HG03521 (cell line): Measurements from ENCODE around the gene KASH5.

Experiments used
- ATAC-seq: cut with Tn5 transposase; IDR thresholded peaks from one replicate; pipeline ENCODE4 v1.9.1; 2021; ENCODE audit warnings: mild to moderate bottlenecking, moderate library complexity; ENCODE audit not compliant: unreplicated experiment

The KASH5 gene

DNA sequence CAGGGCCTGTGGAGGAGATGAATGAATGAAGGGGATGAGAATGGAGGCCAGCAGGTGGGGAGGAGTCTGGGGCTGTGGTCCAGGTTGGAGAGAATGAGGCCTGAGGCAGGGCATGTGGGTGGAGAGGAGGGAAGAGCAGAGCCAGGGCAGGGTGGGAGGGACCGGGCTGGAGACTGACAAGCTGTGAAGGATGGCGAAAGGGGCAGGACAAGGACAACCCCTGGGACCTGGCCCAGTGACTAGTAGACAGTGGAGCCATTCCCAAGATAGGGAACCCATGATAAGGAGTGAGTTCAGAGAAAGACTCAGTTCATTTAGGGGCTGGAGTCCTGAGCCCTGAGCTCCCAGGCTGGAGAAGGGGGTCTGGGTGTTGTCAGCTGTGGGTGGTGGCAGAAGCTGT lies 32.2 kb downstream of the KASH5 start:
- no peak for ATAC-seq

DNA sequence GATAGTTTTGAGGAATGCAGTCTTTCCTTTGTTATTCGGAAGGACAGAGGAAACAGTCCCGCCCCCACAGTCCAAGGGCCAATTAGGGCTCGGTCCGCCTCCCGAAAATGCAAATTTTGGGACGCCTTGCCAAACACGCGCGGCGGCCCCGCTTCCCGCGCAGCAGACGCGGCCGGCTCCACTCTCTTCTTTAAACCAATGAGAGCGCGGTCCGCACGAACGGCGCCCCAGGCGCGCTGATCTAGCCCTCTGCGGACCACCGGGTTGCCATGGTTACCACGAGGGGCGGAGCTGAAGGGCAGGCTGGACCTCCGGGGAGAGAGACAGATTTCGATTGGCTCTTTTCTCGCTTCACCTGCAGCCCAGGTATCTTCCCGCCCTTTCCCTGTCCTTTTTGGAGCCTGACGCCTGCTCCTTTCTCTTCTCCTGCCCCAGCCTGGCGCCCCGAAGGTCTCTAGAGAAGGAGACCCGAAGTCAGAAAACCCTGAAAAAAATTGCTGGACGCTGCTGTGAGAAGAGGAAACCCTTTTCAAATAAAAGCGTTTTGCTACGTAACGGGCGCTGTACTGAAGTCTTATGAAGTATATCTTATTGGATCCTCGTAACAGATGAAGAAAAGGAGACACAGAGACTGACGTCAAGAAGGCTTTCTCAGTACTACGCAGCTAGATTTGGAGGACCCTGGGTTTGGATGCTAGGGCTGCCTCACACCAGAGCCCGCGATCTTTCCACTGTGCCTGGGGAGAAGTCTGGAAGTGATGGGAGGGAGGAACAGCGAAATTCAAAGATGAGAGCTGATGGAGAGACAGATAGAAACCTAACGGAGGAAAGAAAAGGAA lies 33.2 kb downstream of the KASH5 start:
- no peak for ATAC-seq

DNA sequence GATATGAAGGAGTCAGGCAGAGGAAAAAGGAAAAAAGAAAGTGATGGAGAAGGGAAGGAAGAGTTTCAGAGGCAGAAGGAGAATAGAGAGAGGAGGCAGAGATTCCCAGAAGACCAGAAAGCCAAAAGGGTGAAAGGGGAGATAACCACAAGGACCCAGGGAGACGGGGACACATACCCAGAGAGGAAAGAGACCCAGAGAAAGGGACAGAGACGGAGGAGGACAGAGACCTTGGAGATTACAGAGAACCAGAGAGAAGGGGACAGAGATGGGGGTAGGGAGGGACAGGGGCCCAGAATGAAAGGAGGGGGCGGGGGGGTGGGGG lies 33.8 kb downstream of the KASH5 start:
- no peak for ATAC-seq

DNA sequence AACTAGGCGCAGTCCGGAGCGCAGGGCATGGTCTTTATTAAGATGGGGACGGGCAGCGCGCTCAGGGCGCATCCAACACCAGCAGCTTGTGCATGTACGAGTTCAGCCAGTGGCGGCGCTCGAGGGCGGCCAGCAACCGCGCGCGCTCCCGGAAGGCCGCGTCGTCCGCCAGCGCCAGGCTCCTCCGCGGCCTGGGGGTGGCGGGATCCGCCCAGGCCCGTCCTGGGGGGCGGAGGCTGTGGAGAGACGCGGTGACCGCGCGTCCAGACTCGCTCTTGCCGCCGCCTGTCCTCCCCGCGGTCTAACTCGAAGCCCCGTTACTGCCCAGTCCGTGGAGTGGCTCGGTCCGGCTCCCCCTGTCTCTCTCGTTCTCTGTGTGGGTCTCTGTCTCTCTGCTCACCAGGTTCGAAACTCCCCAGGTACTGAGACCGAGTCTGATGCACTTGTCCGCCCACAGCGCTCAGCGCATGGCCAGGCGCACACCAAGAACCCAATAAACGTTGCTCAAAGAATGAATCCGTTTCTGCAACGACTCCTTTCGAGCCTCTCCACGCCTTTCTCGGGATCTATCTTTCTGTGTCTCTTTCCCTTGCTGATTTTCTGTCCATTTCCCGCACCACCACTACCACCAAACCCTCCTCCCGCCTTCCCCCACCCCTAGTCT lies 34.5 kb downstream of the KASH5 start:
- no peak for ATAC-seq

DNA sequence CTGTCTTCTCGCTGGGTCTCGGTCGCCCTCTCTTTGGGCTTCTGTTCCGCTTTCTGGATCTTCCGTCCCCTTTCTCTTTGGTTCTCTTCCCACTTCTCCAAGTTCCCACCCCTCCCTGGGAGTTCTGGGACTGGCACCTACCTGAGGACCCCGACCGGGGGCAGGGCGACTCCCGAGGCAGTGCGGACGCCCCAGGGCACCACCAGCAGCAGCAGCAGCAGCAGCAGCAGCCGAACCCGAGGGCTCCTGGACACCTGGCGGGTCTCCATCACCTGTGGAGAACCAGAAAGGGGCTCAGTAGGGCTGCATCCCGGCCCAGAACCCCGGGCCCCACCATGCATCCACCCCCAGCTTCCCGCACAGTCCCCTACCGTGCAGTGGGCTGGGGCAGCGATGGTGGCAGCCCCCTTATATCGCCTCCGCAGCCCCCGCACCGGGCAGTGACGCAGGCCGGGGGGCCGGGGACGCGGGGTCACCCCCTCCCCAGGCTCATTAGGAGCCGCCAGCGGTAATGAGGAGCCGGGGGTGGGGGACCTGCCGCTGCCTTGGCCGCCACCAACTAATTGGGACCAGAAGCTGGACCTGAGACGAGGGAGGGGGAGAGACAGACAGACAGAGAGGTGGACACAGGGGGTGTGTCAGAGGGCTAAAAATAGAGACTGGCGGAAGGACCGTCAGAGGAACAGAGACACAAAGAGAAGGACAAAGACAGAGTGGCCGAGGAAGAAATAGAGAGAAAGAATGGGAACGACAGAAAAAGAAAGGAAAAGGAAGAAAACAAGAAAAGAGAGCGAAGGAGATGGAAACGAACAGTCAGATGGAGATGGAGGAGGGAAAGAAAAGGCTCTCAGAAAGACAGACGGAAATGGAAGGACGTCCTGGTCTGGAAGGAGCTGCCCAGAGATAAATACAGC lies 35.3 kb downstream of the KASH5 start, which contains the start of gene PTH2:
Gene PTH2 (minus strand): TSS at position 371 of the 914 bp plus-strand sequence. CDS start 102 bp downstream, at position 269.
- ATAC-seq: no peak

DNA sequence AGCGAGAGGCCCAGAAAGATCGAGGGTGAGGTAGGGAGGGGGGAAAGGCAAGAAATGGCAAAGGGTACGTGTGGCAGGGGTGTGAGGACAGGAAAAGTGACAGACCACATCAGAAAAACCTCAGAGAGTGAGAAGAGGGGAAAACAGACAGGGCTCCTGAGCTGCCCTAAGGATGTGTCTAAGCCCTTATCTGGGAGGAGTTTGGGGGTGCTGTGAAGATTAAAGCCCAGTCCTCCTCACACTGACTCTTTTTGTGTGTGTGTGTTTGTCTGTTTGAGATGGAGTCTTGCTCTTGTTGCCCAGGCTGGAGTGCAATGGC lies 35.9 kb downstream of the KASH5 start:
- no peak for ATAC-seq

DNA sequence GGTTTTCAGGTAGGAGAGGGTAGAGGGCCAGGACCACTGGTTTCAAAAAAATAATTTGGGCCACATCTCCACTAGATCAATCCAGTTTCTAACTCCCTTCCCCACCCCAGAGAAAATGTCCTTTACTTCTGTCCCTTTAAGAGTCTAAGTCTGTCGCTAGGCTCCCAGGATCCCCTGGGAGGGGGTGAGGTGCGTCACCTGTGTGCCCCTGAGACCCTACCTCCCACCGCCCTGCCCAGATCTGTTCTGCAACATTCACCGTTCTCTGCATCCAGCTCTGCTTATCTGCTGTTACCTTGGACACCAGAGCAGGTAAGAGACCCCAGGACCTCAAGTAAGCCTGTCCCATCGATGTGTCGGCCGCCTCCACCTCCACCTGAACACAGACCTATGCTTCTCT lies 37.1 kb downstream of the KASH5 start, which contains the start of gene GFY:
Gene GFY (plus strand): TSS at position 211 of the 400 bp plus-strand sequence. CDS start 1,043 bp downstream, outside the sequence.
- no peak for ATAC-seq

DNA sequence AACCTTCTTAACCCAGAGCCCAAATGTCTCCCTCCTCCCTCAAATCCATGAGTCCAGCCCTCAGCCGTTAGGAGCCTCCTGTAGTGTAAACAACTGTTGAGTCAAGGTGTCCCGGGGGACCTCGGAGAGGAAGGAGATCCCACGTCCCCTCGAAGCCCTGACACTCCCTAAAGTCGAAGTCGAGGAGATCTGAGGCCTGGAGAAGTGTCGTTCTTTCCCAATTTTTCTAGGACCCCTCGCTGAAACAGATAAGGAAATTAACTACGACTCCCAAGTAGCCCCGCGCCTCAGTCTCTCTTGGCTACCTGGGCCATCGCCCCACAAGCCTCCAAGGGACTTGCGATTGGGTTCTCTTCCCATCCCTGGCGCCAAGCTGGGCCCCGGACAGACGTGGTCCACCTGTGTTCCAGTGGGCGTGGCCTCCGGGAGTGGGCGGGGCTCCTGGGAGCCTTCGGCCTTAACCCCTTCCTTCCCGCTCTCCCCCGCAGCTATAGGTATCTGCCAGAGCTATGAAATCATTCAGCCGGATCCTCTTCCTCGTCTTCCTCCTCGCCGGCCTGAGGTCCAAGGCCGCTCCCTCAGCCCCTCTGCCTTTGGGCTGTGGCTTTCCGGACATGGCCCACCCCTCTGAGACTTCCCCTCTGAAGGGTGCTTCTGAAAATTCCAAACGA lies 38.0 kb downstream of the KASH5 start:
- no peak for ATAC-seq

DNA sequence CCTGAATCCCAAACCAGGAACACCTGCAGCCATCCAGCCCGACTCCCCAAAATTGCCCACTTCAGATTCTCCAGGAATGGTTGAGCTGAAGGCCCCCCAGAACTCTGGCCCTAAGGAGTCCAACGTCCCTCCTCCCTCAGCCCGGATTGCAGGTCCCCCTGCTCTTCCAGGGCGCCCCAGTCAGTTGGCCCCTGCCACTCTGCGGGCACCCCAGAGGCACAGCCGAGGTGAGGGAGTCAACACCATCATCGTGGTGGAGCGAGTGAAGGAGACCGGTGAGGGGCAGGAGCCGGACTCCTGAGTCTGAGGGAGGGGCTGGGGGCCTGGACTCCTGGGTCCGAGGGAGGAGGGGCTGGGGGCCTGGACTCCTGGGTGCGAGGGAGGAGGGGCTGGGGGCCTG lies 39.3 kb downstream of the KASH5 start:
- no peak for ATAC-seq

DNA sequence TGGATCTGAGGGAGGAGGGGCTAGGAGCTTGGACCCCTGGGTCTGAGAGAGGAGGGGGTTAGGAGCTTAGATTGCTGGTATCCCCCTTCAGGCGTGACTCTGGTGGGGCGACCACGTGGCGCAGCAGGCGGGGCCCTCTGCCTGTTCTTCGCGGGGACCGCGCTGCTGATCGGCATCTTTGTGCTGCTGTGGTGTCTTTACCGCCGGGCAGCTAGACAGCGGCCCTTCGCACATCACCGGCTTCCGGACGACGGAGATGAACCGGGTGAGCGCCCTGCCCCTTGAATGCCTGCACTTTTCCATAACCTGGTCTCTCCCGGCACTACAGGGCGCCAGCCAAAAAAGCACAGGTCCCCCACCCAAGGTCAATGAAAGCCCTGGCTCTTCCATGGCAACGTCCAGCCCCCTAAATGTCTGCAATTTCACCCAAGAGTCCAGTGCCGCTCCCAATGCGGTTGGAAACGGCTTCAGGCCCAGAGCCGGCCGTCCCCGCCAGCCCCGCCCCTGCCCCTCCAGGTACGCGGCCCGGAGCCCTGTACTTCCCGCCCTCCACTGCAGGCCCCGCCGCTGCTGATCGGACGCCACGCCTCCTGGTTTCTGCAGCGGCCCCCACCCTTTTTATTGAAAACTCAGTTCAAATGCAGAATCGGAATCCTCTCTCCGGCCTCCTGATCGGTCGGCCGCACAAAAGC lies 40.0 kb downstream of the KASH5 start:
- ATAC-seq: no peak

DNA sequence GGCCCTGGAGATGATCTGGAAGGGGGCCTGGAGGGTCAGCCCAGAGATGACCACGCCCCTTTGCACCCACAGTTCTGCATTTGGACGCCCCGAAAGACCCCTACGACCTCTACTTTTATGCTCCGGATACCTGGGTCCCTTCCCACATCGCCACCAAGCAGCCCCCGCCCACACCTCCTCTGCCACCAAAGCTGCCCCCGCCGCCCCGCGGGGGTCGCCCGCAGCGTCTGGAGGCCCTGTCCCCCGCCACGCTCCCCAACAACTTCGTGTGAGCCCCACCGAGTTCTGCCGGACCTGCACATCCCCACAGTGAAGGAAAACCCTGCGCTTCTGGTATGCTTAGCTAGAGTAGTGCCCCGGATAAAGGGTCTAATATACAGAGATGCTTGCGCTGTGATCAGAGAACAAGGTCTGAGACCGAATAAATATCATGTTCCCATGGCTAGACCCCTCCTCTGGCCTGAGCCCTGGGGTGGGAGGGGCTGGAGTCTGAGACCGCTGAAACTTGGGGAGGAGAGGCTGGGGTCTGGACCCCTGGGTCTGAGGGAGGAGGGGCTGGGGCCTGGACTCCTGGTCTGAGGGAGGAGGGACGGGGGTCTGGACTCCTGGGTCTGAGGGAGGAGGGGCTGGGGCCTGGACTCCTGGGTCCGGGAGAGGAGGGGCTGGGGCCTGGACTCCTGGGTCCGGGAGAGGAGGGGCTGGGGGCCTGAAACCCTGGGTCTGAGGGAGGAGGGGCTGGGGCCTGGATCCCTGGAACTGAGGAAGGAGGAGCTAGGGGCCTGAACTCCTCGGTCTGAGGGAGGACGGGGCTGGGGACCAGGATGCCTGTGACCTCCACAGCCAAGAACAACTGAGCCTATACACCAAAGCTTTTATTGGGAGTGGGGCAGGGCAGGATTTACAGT lies 40.8 kb downstream of the KASH5 start:
- no peak for ATAC-seq

DNA sequence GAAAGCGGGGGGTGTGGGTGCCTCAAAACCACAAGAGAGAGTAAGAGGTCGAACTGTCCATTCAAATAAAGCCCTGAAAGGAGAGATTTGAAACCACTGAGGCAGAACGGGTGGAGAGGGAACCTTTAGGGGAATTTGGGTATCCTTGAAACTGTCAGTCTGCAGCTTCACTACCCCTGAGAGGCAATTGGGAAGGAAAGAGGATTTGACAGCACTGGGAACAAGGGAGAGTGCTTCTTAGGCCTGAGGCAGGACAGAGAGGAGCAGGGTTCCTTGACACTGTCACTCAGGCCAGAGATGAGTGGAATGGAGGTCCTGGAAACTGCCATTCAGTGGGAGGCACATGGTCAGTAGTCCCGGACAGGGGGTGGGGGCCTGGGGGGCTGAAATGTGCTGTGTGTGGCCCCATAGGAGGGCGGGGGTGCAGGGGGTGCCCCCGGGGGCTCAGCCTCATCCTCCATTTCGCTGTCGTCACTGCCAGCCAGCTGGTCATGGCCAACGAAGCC lies 42.2 kb downstream of the KASH5 start:
- ATAC-seq: no peak

DNA sequence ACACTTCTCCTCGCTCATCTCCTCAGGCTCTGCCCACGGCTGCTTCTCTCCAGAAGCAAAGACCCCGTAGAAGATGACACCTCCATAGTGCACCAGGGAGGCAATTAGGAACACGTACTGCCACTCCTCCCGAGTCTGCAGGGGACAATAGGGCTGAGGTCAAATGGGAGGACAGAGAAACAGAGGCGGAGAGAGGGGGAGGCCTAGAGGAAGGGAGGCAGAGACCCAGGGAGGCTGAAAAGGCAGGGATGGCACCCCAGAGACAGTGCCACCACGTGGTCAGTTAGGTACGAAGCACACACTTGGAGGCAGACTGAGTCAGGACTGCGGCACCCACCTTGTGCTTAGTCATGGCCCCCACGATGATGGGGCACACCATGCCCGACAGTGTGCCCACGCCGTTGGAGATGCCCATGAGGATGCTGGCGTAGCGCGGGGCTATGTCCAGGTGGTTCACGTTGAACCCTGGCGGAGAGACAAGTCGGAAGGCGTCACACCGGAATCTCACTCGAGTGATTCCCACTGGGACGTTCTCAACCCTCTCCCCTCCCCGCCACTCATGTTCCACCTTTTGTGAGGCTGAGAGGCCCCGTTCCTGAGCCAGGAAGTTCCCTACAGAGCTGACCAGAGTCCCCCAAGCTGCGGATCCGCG lies 42.8 kb downstream of the KASH5 start:
- no peak for ATAC-seq

DNA sequence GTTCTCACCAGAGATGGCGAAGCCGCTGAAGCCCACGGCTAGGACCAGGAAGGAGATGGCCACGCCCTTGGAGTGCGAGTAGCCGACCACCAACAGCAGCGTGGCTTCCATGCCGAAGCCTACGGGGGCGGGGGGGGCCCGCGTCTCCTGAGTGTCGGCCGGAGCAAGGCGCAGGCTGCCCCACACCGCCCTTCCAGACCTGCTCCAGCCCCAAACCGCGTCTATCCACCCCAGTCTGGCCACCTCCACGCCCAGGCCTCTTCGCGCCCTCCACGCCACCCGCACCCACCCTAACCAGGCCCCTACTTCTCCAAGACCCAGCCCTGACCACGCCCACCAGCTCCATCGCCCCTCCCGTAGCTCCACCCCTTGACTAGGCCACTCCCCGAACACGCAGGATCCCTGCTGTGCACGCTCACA lies 43.3 kb downstream of the KASH5 start:
- ATAC-seq: no peak

DNA sequence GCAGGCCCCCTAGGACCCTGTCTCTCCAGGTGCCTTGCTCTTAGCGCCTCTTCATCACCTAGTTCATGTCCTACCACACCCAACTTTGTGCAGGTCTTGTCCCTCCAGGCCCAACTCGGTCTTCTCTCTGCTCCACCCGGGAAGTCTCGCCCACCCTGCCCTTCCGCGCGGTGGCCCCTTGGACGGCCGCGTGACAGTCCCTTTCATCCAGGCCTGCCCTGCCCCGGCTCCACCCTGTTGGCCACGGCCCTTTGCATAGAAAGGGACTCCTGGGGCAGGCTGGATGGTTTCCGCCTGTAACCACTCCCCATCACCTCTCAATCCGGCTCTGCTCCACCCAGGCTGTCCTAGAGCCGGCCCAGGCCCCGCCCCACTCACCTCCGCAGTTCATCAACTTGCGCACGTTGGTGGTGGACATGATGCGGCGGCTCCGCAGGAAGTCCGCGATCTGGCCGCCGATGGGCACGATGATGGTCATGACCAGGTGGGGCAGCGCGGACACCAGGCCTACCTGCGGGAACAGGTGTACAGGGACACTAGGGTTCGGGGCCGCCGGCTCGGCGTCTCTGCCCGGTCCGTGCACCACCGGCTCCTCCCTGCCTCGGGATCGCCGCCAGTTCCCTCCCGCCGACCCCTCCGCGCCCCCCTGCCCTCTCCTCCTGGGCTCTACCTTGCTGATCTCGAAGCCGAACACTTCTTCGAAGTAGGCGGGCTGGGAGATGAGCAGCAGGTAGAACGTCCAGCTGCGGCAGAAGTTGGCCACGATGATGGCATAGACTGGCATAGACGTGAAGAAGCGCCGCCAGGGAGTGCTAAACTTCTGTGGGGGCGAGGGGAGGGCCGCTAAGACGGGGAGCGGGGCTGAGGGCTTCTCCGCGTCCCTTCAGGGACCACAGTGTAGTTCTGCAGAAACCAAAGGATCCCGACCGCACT lies 44.4 kb downstream of the KASH5 start:
- ATAC-seq: no peak

DNA sequence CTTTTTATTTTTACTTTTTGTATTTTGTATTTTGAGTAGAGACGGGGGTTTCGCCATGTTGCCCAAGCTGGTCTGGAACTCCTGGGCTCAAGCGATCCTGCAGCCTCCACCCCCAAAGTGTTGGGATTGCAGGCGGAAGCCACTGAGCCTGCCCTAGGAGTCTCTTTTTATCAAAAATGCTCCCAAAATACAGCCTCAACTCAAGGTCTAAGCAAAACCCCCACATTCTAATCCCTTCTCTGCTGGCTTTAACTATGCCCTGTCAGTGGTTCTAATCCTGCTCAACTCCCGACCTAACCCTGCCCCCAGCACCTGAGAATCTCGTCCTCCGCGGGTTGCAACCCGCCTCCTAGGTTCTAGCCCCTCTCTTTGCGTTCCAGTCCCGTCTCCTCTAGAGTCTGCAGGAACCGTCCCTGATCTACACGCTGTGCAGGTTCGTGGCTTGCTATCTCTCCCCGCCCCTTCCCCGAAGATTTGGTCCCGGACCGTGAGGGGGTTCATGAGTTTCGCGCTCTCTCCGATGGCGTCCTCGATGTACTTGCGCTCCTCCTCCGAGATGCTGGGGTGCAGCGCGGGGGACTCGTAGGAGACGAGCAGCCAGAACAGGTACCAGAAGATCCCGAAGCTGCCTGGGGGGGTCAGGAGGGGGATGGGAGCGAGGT lies 45.3 kb downstream of the KASH5 start:
- no peak for ATAC-seq
